Keratinocyte (primary cell): ENCODE measurements around the gene NXPH2.

ENCODE experiments used
- CTCF ChIP-seq, 3 experiments: IDR thresholded peaks in 1 of 3; conservative IDR thresholded peaks in 1 of 3; optimal IDR thresholded peaks in 1 of 3; 2 replicates in 2 of 3; 3 replicates in 1 of 3; pipeline versions ENCODE3 to v1.5.1; 2011; ENCODE audit warnings: low read length in 3 of 3, mild to moderate bottlenecking in 3 of 3, moderate library complexity in 2 of 3, control low read depth in 1 of 3, inconsistent platforms in 1 of 3; ENCODE audit not compliant: insufficient read depth in 2 of 3; ENCODE audit errors: extremely low read depth in 1 of 3
- EZH2 ChIP-seq: IDR thresholded peaks from one replicate; pipeline ENCODE4 v1.6.1; 2012; ENCODE audit warnings: inconsistent platforms, mild to moderate bottlenecking, low read length, moderate library complexity

DNA sequence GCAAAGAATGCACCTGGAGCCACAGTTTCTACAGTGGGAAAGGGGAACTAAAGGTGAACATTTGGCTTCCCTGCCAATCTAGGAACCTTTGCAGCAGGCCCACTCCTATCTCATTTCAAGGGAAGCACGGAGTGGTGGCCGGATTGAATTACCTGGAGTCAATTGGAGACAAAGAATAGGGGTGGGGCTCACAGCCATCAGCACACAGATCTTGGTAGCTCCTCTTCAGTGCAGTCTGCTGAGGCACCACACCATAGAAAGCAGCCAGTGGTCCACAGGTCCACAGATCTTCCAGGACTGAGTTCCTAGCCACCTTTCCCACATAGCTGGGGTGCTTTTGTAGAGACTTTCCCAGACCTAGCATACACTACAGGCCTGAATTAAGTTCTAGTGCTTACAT lies 43.5 kb upstream of the NXPH2 start:
- TF ChIP-seq EZH2: no peak
- no peak for TF ChIP-seq CTCF (optimal IDR thresholded peaks at IDR 0.05 in 1 of 3, IDR thresholded peaks at IDR 0.05 in 1 of 3, conservative IDR thresholded peaks at IDR 0.05 in 1 of 3; ENCODE audit: extremely low read depth in 1 of 3, insufficient read depth in 2 of 3, low read length in 3 of 3)
